Measurements from ENCODE around the gene CHST14. TPM values are rescaled to one million over a fixed set of nuclear protein-coding genes. Genes with fewer than 3 reads are reported as not detected.

CHST14 gene
- total RNA-seq, 1 donor from 2014 or later = 5.5 TPM

DNA sequence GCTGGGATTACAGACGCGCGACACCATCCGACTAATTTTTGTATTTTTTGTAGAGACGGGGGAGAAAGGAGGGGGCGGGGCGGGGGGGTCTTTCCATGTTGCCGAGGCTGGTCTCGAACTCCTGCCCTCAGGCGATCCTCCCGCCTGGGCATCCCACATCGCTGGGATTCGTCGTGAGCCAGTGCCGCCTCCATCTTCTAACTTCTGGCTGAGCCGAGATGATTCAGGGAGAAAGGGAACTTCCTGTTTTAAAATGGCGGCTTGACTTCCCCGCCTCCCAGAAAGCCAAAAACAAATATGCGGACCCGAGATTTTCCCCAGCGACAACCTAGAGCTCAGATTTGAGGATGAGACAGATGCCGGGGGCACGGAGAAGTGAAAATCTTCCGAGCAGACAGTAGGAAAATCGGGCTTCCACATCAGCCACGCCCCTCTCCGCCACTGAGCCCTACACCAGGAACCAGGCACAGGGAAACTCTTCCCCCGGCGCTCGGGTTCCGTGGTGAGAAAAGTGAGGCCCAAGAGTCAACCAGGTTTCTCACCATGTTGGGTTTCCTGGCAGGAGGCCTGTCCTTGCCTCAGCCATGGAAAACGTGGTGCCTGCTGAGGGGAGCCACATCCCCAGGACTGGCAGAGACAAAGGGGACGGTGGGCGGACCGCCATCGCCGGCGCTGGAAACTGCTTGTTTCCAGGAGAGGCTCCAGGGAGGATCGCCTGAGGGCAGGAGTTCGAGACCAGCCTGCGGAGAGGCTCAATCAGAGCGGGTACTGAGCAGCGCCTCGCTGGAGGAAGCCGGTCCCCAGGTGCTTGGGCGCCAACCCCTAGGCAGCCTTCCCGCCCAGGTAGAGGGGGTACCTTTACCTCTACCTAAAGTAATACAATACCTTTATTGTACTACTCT lies 18.7 kb downstream of the CHST14 start:
- DNase-seq = no peak

DNA sequence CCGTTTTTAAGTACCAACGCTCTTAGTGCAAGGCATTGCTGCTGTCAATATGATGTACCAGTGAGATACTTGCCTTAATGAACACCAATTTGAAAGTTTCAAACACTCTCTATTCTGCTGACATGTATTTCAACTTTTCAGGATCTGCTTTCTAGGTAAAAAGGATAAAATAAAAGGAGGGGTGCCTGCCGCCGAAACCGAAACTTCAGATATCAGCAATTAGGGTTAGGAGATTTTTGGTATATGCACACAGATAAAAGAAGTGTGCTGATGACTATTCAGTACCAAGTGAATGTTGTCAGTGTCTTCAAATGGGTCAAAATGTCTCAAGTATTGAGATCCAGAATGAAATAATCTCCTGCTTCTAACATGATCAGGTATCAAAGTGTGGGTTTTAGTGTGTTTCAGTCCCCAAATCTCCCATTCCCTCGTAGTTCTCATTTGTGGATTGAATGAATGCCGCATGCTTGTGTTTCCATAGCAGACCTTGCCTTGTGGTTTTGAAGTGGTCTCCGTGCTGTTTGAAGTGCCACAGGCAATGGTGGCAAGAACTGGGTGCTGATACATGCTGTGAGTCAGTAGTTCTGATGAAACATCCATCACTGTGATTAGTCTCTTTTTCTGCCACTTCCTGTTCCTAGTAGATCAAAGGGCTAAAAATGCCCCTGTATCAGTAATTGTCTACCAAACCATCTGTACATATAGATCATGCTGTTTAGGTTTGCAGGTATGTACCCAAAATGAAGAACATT lies 22.5 kb downstream of the CHST14 start:
- DNase-seq = no peak

DNA sequence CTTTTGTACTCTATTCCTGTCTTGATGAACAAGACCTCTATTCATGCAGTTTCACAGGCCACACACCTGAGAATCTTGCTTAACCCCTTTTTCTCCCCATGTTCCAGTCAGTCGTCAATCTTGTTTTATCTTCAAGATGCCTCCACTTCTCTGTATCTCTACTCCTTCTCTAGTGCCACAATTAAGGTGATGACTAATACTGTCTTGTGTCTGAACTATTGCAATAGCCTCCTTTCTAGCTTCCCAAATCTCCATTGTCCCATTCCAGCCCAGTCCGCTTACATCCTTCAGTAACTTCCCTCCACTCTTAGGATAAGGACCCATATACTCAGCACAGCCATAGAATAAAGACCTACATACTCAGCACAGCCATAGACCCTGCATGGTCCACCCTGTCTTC lies 24.7 kb downstream of the CHST14 start:
- DNase-seq = no peak

DNA sequence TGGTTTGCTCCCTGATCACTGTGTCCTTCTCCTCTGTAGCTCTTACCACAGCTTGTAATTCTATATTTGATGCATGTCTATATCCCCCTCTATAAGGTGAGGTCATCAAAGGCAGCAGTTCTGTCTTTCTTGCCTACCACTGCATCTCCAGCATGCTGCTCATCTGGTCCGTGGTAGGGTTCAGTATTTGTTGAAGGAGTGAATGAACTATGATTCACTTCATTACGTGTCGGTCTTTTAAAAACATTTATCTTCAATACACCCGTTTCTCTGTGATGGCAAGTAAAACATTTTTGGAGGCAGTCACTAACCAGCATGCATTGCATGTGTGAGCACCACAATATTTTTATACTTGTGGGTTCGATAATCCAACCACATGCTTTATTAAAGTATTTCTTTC lies 27.6 kb downstream of the CHST14 start:
- DNase-seq = no peak

DNA sequence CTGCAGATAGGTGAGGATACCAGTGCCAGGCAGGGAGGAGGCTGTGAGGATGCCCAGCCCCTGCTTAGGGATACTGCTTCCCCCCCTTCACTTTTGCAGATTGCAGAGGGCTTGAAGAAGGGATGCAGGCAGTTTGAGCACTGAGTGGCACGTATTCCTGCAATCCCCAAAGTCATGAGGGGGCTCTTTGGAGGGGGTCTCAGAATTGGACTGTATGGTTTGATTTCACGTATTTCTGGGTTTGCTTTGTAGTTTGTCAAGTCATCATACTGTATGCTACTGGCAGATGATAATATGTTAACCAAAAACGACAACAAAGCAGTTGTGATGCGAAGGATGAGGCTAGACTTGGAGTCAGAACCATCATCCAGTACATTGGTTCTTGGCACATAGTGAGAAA lies 28.1 kb downstream of the CHST14 start:
- no peak for DNase-seq

DNA sequence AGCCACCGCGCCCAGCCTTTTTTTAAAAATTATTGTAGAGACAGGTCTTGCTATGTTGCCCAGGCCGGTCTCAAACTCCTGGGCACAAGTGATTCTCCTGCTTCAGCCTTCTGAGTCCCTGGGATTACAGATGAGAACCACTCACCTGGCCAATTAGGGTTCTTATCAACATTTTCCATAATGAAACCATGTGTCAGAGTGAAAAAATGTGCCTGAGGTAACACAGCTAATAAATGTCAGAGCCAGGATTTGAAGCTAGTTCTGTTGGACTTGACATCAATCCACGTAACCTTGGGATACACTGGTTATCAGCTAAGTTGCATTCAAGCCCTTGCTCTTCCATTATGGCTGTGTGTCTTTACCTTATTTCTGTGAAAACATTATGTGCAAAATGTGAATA lies 29.1 kb downstream of the CHST14 start:
- no peak for DNase-seq

DNA sequence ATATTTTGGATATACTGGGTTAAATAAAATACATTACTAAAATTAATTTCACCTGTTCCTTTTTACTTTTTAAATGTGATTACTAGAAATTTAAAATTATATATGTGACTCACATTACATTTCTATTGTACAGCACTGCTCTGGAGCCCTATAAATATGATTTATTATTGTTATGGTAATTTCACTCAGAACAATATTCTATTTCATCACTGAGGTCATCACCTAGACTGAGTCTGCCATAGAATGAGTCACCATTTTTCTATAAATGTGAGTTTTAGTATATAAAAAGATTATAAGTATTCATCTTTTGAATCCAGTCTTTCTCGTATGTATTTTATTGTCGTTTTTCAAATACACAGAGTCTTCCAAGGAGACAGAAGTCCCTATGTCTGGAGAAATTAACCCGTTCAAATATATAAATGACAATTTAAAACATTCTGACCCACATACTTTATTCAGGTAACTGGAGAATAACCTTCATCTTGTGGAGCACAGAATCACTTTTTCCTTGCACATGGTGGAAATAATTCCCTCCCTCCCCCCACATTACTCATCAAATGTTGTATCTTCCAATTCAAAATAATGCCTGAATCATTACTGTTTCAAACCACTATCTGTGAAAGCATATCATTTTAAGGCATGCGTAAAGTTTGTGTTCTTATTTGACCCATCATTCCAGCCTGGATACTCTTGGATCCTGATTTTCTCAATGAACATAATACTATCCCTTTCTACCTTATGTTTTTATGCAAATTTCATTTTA lies 30.0 kb downstream of the CHST14 start:
- DNase-seq = no peak

DNA sequence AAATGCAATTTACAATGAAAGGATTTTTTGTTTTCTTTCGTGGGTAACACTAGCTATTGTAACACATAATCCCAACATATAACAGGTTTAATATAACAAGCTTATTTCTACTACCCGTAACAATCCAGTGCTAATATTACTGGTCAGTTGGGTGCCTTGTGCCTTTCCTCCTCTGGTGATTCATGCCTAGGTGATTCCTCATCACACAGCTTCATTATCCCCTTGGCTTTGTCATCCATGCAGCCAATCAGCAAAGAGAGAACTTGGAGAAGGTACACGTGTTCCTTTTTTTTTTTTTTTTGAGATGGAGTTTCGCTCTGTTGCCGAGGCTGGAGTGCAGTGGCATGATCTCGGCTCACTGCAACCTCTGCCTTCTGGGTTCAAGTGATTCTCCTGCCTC lies 30.7 kb downstream of the CHST14 start:
- DNase-seq = no peak

DNA sequence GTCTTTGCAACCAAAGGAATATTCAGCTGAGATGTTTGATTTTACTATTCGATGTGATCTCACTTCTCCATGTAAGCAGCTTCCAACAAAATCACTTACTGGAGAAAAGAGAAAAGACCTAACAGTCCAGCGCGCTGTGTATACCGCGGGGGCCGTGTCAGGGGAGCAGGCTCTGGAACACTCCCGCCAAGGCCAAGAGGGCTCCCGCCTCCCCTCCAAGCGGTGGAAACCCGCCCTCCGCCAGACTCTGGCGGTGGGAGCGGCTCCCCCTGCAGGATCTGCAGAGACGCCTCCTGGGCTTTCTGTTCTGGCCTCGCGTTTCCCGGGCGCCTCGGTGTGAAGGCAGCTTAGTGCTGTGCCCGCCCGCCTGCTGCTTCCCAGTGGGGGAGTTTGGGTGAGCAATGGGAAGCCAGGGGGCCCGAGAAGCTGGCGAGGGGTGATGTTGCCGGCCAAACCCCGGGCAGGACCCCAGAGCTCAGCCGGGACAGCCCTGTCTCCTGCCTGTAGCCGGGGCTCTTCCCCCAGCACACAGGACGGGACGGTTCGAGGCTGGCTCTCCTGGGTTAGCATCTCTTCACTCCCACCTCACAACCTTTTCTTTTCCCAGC lies 36.3 kb downstream of the CHST14 start:
- DNase-seq = peak; percentile 40

DNA sequence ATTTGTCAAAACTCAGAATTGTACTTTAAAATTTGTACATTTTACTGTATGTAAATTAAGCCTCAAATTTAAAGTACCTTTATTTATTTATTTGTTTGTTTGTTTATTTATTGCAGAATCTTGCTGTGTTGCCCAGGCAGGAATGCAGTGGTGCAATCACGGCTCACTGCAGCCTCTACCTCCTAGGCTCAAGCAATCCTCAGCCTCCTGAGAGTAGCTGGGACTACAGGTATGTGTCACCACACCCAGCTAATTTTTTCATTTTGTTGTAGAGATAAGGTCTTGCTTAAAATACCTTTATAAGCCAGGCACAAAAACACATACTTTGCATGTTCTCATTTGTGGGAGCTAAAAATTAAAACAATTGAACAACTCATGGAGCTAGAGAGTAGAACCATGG lies 37.4 kb downstream of the CHST14 start:
- no peak for DNase-seq

DNA sequence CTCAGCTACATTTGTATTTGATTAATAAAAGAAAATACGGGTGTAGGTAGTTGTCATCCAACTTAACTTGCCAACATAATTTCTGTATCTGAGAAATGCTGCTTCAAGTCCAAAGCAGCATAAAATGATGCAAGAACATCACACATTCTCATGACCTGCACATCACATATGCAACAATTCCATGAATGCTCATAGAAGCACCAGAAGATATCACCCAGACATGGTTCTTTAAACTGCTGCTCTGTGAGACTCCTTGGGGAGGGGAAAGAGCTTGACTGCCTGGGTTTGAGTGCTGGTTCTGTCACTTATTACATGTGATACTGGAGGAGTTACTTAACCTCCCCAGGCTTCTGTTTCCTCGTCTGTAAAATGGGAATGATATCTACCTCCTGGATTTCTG lies 39.4 kb downstream of the CHST14 start:
- DNase-seq = no peak

DNA sequence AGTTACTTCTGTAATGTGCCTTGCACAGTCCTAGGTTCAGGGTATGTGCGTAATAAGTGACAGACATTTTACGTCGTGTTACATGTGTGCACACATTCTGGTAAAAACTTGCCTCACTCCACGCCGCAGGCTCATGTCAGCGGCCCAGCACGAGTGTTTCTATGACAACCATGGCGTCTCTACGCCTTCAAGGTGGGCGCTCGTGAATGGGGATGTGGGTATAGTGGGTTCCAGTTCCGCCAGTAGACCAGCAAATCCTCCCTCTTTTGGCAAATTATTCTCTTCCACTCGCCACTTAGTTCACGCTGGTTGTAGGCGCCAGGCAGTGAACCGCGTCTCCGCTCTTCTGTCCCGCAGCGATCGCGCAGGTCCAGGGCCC lies 40.3 kb downstream of the CHST14 start:
- DNase-seq = no peak

DNA sequence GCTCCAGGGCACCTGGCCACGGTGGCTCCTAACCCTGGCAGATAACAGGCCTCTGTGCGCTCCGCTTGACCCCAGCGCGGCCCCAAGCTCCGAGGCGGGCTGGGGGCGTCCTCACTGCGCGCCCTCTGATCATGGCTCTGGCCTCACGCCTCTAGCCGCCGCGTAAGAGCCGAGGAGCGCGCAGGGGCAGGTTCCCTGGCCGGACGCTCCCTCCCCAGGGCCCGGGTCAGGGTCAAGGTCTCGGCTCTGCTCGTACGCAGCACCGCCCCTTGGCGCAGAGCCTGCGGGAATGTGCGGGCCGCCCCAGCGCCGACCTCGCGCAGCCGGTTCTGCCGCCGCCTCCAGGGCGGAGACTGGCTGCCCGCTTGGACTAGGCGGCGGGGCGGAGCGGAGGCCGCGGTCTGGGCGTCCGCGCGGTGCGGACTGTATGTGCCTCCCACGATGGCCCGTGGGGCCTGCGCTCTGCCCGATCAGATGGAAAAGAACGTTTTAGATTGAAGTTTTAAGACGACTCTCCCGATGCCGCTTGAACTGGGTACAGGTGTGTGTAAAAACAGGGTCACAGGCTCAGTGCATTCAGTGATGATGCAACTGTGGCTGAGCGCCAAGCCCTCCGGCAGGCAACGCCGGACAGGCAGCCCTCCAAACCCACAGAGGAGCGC lies 40.8 kb downstream of the CHST14 start:
- DNase-seq = no peak

DNA sequence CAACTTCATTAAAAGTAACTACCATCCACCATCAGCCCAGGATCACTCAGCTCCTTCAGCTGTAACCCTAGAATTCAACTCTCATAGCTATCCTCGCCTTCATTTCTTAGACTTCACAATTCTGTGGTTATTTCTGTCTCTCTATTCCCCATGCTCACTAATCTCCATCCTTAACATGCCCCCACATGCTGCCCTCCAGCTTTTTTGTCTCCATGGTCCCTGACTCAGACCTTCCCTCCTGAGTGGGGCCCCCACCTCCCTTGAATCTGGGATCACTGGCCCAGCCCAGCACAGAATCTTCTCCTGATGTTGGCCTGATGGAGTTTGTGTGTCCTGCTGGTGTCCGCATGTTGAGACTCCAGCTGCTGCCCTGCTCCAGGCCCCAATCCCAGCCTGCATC lies 41.7 kb downstream of the CHST14 start:
- no peak for DNase-seq

DNA sequence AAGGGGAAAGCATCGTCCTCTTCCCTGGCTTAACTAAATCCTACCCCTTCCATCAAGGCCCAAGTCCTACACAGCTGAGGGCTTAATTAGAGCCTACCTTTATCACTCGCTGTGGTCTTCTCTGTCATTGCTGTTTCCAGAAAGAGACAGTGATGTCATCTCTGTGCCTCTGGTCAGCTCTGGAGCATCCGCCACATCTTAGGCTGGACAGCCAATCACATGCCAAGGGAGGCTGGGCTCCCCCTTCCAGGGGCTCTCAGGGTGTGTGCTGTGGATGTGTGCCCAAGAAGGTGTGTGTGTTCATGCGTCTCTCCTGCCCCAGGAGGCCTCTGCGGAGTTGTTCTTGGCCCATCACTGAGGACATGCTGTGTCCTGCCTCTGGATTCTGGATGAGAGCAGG lies 42.8 kb downstream of the CHST14 start:
- no peak for DNase-seq

DNA sequence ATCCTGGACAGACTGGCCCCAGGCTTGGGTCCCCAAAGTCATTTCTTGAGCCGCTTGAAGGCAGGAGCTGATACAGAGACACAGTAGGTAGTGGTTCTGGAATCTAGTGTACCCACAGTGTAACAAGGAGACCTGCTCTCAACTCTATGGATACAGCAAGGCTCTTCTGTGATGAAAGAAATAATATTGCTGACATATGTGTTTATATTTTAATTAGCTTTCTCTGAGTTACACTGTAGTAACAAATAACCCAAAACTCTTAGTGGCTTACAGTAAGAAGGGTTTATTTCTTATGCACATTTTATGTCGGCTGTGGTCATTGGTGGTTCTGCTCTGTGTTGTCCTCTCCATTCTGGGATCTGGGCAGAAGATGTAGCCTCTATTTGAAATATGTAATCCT lies 45.5 kb downstream of the CHST14 start:
- no peak for DNase-seq

Other genes starting within 250 kb of the CHST14 start
- 8.4 TPM for gene PAK6, start 231.9 kb upstream of the CHST14 start, total RNA-seq
- gene ANKRD63, start 187.9 kb upstream of the CHST14 start, total RNA-seq = not detected
- gene PLCB2, start 163.0 kb upstream of the CHST14 start, total RNA-seq = 5.2 TPM
- 9.3 TPM for gene INAFM2, start 147.3 kb upstream of the CHST14 start, total RNA-seq
- 5.3 TPM for gene CCDC9B, start 130.0 kb upstream of the CHST14 start, total RNA-seq
- not detected for gene PHGR1, start 120.0 kb upstream of the CHST14 start, total RNA-seq
- gene DISP2, start 112.8 kb upstream of the CHST14 start, total RNA-seq = 0.79 TPM
- gene KNSTRN, start 88.3 kb upstream of the CHST14 start, total RNA-seq = 15.1 TPM
- 33.9 TPM for gene IVD, start 65.2 kb upstream of the CHST14 start, total RNA-seq
- 9.3 TPM for gene BAHD1, start 30.0 kb upstream of the CHST14 start, total RNA-seq
- gene CCDC32, start 94.1 kb downstream of the CHST14 start, total RNA-seq = 15.0 TPM
- 5.8 TPM for gene RPUSD2, start 98.3 kb downstream of the CHST14 start, total RNA-seq
- 11.8 TPM for gene KNL1, start 123.3 kb downstream of the CHST14 start, total RNA-seq
- gene RAD51, start 224.2 kb downstream of the CHST14 start, total RNA-seq = 3.7 TPM